B cell (primary cell): ENCODE results near the gene MRAS. TPM values are rescaled to one million over a fixed set of nuclear protein-coding genes. Genes with fewer than 3 reads are reported as not detected.

Source experiments
- ATAC-seq: fragments of 200-7000 bp; cut with Tn5 transposase; one replicate; pipeline ENCODE4 v1.10.0; 2021; ENCODE audit warnings: low read depth, mild to moderate bottlenecking, moderate number of reproducible peaks, moderate library complexity
- CTCF ChIA-PET: fragments of 350-600 bp; sonication (Branson Sonifier 250); formaldehyde crosslinking; loops from one replicate; lab custom pipeline; 2021; ENCODE audit warnings: antibody characterized with exemption, inconsistent platforms; lab: Charles Lee
- POLR2A ChIA-PET: fragments of 350-600 bp; sonication (Branson Sonifier 250); formaldehyde crosslinking; loops from one replicate; lab custom pipeline; 2021; ENCODE audit warnings: antibody characterized with exemption; lab: Charles Lee
- DNase-seq: peaks from one replicate; pipeline ENCODE4 v3.0.0; 2013
- H2AFZ ChIP-seq: 2 replicates; pipeline ENCODE4 v1.6.1; 2012; ENCODE audit warnings: mild to moderate bottlenecking, low read depth, low read length; ENCODE audit not compliant: insufficient read depth, poor library complexity, severe bottlenecking
- H3K27ac ChIP-seq, 2 donors: 1 replicate in 1 of 2; 2 replicates in 1 of 2; pipeline ENCODE4 v1.5.1; 2012 to 2013; ENCODE audit warnings: low read length in 2 of 2, mild to moderate bottlenecking in 2 of 2, moderate library complexity in 1 of 2
- H3K27me3 ChIP-seq, 4 experiments: fragments of 200-600 bp in 1 of 4; sonication (generic) in 1 of 4; replicated peaks in 1 of 4; 1 replicate in 2 of 4; 2 replicates in 2 of 4; pipeline versions ENCODE4 v1.6.1 to v1.7.0; 2013 to 2016; ENCODE audit warnings: low read length in 3 of 4, mild to moderate bottlenecking in 2 of 4, mixed read lengths in 1 of 4, moderate library complexity in 1 of 4; ENCODE audit not compliant: insufficient read depth in 4 of 4, control insufficient read depth in 3 of 4; ENCODE audit errors: control extremely low read depth in 1 of 4
- H3K36me3 ChIP-seq, 2 experiments: replicated peaks in 1 of 2; 1 replicate in 1 of 2; 2 replicates in 1 of 2; pipeline versions ENCODE4 v1.6.1 to v1.7.1; 2013; ENCODE audit warnings: low read length in 1 of 2; ENCODE audit not compliant: insufficient read depth in 2 of 2, control insufficient read depth in 1 of 2; ENCODE audit errors: control extremely low read depth in 1 of 2, extremely low read depth in 1 of 2
- H3K4me1 ChIP-seq, 2 donors: fragments of 200-600 bp in 1 of 2; sonication (generic) in 1 of 2; 1 replicate in 1 of 2; 2 replicates in 1 of 2; pipeline versions ENCODE4 v1.5.1 to v1.6.1; 2013 to 2017; ENCODE audit warnings: low read length in 2 of 2; ENCODE audit not compliant: control insufficient read depth in 2 of 2, insufficient read depth in 2 of 2
- H3K4me2 ChIP-seq: replicated peaks from 2 replicates; pipeline ENCODE3; 2012; ENCODE audit warnings: mild to moderate bottlenecking, low read depth, low read length; ENCODE audit not compliant: poor library complexity, severe bottlenecking
- H3K4me3 ChIP-seq, 5 experiments: fragments of 200-600 bp in 1 of 5; sonication (generic) in 1 of 5; 1 replicate in 3 of 5; 2 replicates in 2 of 5; pipeline versions ENCODE4 v1.5.1 to v1.7.0; 2011 to 2016; ENCODE audit warnings: low read length in 4 of 5, mild to moderate bottlenecking in 4 of 5, low read depth in 2 of 5, control low read depth in 1 of 5, moderate library complexity in 1 of 5; ENCODE audit not compliant: insufficient read depth in 1 of 5; ENCODE audit errors: control extremely low read depth in 1 of 5, extremely low read depth in 1 of 5
- H3K79me2 ChIP-seq: fragments of 200-600 bp; sonication (generic); one replicate; pipeline ENCODE4 v1.6.0; 2016; ENCODE audit warnings: low read length; ENCODE audit not compliant: control insufficient read depth, insufficient read depth
- H3K9ac ChIP-seq: fragments of 200-600 bp; sonication (generic); 2 replicates; pipeline ENCODE4 v1.6.1; 2017; ENCODE audit warnings: mild to moderate bottlenecking, low read length, moderate library complexity
- H3K9me3 ChIP-seq, 3 donors: one replicate each; pipeline versions ENCODE4 v1.6.1 to v1.7.1; 2013; ENCODE audit warnings: low read length in 2 of 3; ENCODE audit not compliant: control insufficient read depth in 2 of 3, insufficient read depth in 1 of 3; ENCODE audit errors: control extremely low read depth in 1 of 3
- H4K20me1 ChIP-seq: 2 replicates; pipeline ENCODE4 v1.6.0; 2012; ENCODE audit warnings: mild to moderate bottlenecking, low read length; ENCODE audit not compliant: insufficient read depth, control insufficient read depth, poor library complexity, severe bottlenecking
- H3K27ac Mint-ChIP-seq: one replicate; pipeline ENCODE4 v1.8.0; 2021; ENCODE audit warnings: mixed read lengths
- H3K27me3 Mint-ChIP-seq: one replicate; pipeline ENCODE4 v1.8.0; 2021; ENCODE audit warnings: mixed read lengths
- H3K4me1 Mint-ChIP-seq: one replicate; pipeline ENCODE4 v1.8.0; 2021; ENCODE audit warnings: mixed read lengths
- H3K4me3 Mint-ChIP-seq: one replicate; pipeline ENCODE4 v1.8.0; 2021; ENCODE audit warnings: mixed read lengths
- H3K9me3 Mint-ChIP-seq: one replicate; pipeline ENCODE4 v1.8.0; 2022; ENCODE audit warnings: mixed read lengths; ENCODE audit not compliant: insufficient read depth
- CTCF ChIP-seq: fragments of 200-600 bp; IDR thresholded peaks from one replicate; pipeline ENCODE4 v1.8.0; 2022; ENCODE audit warnings: antibody characterized with exemption, mild to moderate bottlenecking
- EZH2 ChIP-seq: IDR thresholded peaks from 2 replicates; pipeline ENCODE4 v1.6.1; 2012; ENCODE audit warnings: borderline replicate concordance, low read depth, mild to moderate bottlenecking, moderate library complexity, low read length; ENCODE audit not compliant: insufficient read depth, poor library complexity, severe bottlenecking
- WGBS: methylation state at CpG from one replicate; pipeline ENCODE4 v1.1.5; 2013; ENCODE audit warnings: missing lambda C conversion rate; ENCODE audit not compliant: insufficient coverage; 5-methylcytosine and 5-hydroxymethylcytosine counted together
- intact Hi-C: fragments of 100-400 bp; cut with micrococcal nuclease; formaldehyde crosslinking; loops from one replicate; pipeline ENCODE4 v1.10.0; 2022
- polyA plus RNA-seq: library from polyadenylated mRNA; depleted of rRNA; stranded (reverse); fragments of >200 nt; gene quantifications from 2 replicates; pipeline ENCODE4 v1.2.3, GENCODE V29; 2012
- total RNA-seq, 2 donors: library from RNA; stranded (reverse); fragments of 120-200 nt in 1 of 2; gene quantifications; 1 replicate in 1 of 2; 2 replicates in 1 of 2; pipeline versions ENCODE4 v1.2.3 to v1.2.4, GENCODE V29; 2013 to 2022

MRAS gene
- total and polyA plus RNA-seq, 2 donors (not counting 1 experiment from before 2014, with no cell fraction given): 0.03 to 0.22 TPM

- TF ChIP-seq EZH2 (no peak), CTCF (no peak)
- H3K4me2 ChIP-seq: no peak overlapping the region
- H3K36me3 ChIP-seq: no peaks in the 10 kb centered on the region
- H3K27me3 ChIP-seq: peaks cover 0 to 76% (median 53%) of the 10 kb centered on the region in 4 experiments
- H3K4me1 ChIP-seq: peaks cover 0 to 7% of the 10 kb centered on the region in 2 donors
- ATAC-seq: no peak
- no peak overlapping the region for H3K9ac ChIP-seq
- no peak overlapping the region for H3K27ac ChIP-seq
- intact Hi-C loops: no loop called here
- H3K9me3 Mint-ChIP-seq: peaks cover 5% of the 10 kb centered on the region
- WGBS: 83% methylated on average over 7 of the region's 8 CpGs
- H3K4me1 Mint-ChIP-seq: peaks cover 12% of the 10 kb centered on the region
- DNase-seq: no peak
- no peak overlapping the region for H3K4me3 Mint-ChIP-seq
- POLR2A ChIA-PET: no interaction called here
- H3K27ac Mint-ChIP-seq: no peak overlapping the region
- CTCF ChIA-PET: no interaction called here
- peaks cover 8 to 28% (median 10%) of the 10 kb centered on the region in 3 donors for H3K9me3 ChIP-seq
- no peaks in the 10 kb centered on the region for H3K79me2 ChIP-seq
- no peaks in the 10 kb centered on the region for H4K20me1 ChIP-seq
- H2AFZ ChIP-seq: no peak overlapping the region
- H3K27me3 Mint-ChIP-seq: peaks cover 76% of the 10 kb centered on the region
- no peak overlapping the region for H3K4me3 ChIP-seq
Observed at GRCh38 chr3:138369151-138369900, 20.9 kb downstream of the MRAS start.

- Mint-ChIP-seq H3K4me1 (peaks cover 12% of the 10 kb centered on the region), H3K27ac (no peak overlapping the region), H3K27me3 (peaks cover 76% of the 10 kb centered on the region), H3K4me3 (no peak overlapping the region), H3K9me3 (peaks cover 5% of the 10 kb centered on the region)
- Histone ChIP-seq H4K20me1 (no peaks in the 10 kb centered on the region), H2AFZ (no peak overlapping the region), H3K27ac (no peak overlapping the region), H3K9ac (no peak overlapping the region), H3K36me3 (no peaks in the 10 kb centered on the region), H3K79me2 (no peaks in the 10 kb centered on the region), H3K9me3 (peaks cover 10 to 28% (median 11%) of the 10 kb centered on the region in 3 donors), H3K4me1 (peaks cover 0 to 7% of the 10 kb centered on the region in 2 donors), H3K4me3 (no peak overlapping the region), H3K27me3 (peaks cover 0 to 75% (median 51%) of the 10 kb centered on the region in 4 experiments), H3K4me2 (no peak overlapping the region)
- ATAC-seq (no peak), DNase-seq (no peak)
- intact Hi-C loops: no loop called here
- POLR2A ChIA-PET: no interaction called here
- TF ChIP-seq CTCF: no peak
- no peak for TF ChIP-seq EZH2
- WGBS: 93% methylated on average over 5 of the region's 8 CpGs
- CTCF ChIA-PET: interaction anchor here (1.1 to 1.4 kb wide), 2 partner anchors 24 to 545 kb away, joined by 3 to 4 read pairs; no protein-coding TSS in a partner anchor
Observed at GRCh38 chr3:138370321-138370720, 21.9 kb downstream of the MRAS start.
